Left lobe of liver (tissue), 2 donors: ENCODE results near the gene PLSCR4. TPM values are rescaled to one million over a fixed set of nuclear protein-coding genes. Genes with fewer than 3 reads are reported as not detected.
A peak's percentile ranks its signal among the peaks of the same experiment; 100 is the strongest.
"Not testable (repeated sequence)": the region's sequence is repeated elsewhere in the genome, so short reads cannot be mapped to it uniquely, and the experiment has no call there.

ENCODE experiments used
- ATAC-seq: fragments of 200-7000 bp; cut with Tn5 transposase; one replicate; pipeline ENCODE4 v1.9.1; 2020; ENCODE audit warnings: mild to moderate bottlenecking, moderate library complexity
- DNase-seq: peaks from one replicate; pipeline ENCODE4 v3.0.0-alpha.2; 2020; ENCODE audit warnings: low spot score
- total RNA-seq: library from RNA; stranded (reverse); gene quantifications from one replicate; pipeline ENCODE4 v1.2.1, GENCODE V29; 2021
- donor health status: DM: no; HTN: no; CAD: no; lungs with moderate emphysema.
- donor health status: DM: no; HTN: yes; CAD: no.

The PLSCR4 gene, protein sequence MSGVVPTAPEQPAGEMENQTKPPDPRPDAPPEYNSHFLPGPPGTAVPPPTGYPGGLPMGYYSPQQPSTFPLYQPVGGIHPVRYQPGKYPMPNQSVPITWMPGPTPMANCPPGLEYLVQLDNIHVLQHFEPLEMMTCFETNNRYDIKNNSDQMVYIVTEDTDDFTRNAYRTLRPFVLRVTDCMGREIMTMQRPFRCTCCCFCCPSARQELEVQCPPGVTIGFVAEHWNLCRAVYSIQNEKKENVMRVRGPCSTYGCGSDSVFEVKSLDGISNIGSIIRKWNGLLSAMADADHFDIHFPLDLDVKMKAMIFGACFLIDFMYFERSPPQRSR
- total RNA-seq = 27.6 TPM

- ATAC-seq (peak; percentile 87), DNase-seq (peak; percentile 84)
Measured at GRCh38 chr3:146250449-146251382, at the start of gene PLSCR4. Gene PLSCR4 (minus strand): TSS chr3:146251105. CDS start chr3:146222071, 29,034 bp downstream.

DNA sequence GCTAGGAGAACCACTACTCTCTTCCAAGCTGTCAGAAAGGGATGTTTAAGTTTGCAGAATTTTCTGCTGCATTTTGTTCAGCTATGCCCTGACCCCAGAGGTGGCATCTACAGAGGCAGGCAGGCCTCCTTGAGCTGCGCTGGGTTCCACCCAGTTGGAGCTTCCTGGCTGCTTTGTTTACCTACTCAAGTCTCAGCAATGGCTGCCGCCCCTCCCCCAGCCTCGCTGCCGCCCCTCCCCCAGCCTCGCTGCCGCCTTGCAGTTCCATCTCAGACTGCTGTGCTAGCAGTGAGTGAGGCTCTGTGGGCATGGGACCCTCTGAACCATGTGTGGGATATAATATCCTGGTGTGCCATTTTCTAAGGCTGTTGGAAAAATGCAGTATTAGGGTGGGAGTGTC, 42.5 kb upstream of the PLSCR4 start:
- not testable (repeated sequence) for ATAC-seq, DNase-seq

DNA sequence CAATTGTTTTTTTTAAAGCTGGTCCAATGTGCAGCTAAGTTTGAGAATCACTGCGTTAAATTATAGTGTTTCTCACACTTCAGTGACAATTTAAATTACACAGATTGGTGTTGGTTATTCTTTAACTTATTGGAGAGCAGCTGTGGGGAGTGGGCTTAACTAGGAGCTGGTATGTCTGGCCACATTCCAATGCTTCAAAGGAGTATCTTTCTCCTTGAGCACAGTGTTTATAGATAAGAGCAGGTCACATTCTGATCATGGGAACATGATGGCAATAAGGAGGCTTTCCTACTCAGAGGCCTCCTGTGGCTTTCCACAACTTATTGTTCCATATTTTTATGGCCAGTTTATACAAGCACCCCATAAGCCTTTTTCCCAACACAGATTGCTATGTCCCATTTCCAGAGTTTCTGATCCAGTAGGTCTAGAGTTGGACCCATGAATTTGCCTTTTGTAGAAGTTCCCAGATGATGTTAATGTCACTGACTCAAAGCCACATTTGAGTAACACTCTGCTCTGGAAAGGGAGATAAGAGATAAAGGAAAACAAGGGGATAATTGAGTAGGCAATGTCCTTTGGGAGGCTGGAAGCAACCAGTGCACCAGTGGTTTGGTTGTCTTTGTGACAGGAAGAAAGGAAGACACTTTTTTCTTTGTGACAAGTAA, 33.0 kb upstream of the PLSCR4 start:
- DNase-seq (no peak), ATAC-seq (no peak)

DNA sequence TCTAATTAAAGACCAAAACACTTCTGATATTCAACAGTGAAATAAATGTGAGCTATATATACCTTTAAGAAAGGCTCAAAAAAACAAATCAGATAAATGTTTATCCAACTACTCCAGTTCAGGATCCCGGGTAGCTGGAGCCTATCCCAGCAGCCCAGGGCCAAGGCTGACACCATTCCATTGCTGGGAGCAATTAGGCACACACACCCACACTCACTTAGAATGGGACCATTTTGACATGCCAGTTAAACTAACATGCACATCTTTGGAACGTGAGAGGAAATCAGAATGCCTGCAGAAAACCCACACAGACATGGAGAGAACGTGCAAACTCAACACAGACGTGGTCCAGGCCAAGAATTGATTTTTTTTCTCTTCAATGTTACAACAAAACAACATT, 30.0 kb upstream of the PLSCR4 start:
- ATAC-seq = peak; percentile 87
- DNase-seq = peak; percentile 54

DNA sequence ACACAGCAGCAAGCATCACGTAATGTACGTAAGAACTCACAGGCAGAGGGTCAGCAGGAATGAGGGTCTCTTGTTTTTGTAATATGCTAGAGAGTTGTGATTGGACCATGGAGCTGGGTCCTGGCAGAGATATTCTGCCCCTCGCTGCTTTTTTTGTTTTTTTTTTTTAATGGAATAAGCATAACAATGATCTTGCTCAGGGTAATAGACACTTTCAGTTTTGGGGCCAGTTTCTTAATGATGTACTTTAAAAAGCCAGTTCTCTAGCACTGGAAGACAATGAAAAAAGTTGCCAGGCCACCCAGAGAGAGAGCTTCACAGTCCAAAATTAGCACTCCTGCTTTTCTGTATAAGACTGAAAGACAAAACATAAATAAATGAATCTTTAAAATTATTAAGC, 29.0 kb upstream of the PLSCR4 start:
- no peak for ATAC-seq
- no peak for DNase-seq

DNA sequence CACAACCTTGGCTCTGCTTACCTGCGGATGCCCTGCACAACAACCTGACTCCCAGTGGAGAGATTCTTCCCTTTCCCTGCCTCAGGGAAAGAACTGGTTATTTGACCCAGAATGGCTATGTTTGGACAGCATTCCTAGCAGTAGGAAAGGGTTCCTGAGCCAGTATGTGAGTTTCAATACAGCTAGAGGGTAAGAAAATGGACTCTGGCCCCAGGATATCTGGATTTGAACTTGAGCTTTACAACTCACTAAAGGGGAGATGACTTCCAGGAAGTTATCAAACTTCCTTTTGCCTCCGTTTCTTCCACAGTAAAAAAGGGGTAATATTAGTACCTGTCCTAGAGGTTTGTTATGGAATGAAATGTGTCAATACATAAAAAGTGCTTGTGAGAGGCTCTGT, 28.1 kb upstream of the PLSCR4 start:
- no peak for DNase-seq
- no peak for ATAC-seq

DNA sequence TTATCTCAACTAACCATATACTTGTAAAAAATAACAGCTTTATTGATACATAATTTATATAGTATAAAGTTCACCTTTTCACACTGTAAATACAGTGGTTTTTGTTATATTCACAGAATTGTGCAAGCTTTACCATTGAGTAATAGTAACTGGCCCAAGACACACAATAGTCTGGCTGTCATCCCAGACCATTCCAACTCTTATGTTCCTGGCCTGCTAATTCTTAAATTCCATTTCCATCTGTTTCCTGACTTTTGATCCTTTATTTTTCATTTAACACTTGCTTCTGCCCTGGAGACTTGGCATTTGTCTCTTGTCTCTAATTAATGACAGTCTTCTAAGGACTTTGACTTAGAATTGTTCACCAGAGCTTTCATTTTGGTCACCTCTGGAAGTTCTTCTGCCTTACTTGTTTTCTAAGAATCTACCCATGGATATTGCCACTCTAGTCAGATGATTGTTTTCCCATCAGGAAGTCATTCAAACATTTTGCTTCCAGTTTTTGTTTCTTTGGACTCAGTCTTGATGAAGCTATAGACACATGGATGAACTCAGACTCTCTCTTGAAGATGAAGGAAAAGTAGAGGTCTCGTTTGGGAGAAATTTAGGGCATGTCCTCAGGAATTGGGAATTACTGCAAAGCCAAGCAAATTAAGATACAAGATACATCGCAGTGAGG, 27.2 kb upstream of the PLSCR4 start:
- DNase-seq (no peak), ATAC-seq (peak; percentile 81)

- ATAC-seq (no peak), DNase-seq (no peak)
Measured at GRCh38 chr3:146275476-146275875, 24.6 kb upstream of the PLSCR4 start.

DNA sequence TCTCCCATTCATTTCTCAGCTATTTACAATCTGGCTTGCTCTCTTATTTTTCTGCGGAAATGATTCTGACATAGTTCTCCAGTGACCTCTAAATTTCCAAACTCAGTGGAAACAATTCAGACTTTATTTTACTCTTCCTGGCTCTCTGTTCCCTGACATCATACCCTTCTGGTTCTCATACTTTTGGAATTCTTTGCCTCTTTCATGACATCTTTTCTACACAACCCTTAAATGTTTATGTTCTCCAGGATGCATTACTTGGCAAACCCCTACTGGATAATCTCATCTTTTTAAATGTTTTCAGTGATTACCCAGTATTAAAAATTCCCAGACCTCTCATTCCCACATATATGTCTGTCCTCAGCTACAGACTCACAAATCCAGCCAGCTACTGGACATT, 23.9 kb upstream of the PLSCR4 start:
- ATAC-seq (no peak), DNase-seq (no peak)

GRCh38 chr3:146273721-146274407, 23.0 kb upstream of the PLSCR4 start:
- ATAC-seq (no peak), DNase-seq (no peak)

DNA sequence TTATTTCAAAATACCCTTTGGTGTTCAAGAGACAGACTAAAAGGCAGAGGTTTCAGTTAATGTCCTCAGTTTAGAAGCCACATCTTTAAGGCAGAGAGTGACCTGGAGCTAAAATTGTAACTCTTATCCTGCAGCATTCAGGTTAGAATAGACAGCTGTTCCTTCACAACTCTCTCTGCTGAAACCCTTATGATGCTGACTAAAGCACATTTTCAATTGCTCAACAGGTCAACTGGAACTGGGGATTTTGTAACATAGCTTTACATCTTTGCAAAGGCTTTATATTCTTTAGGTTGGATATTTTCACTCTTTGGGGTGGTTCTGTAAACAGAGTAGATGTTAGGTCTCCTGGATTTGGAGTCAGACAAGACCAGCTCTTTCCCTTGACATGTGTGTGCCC, 20.3 kb upstream of the PLSCR4 start:
- no peak for DNase-seq

DNA sequence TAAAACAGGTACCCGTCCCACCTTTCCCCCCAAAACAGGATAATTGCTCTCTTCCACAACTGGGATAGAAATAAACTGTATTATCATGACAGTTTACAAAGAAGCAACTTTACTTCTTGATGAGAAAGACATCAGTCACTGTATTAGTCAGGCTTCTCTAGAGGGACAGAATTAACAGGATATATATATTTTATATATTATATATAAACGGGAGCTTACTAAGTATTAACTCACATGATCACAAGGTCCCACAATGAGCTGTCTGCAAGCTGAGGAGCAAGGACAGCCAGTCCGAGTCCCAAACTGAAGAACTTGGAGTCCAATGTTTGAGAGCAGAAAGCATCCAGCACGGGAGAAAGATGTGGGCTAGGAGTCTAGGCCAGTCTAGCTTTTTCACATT, 18.4 kb upstream of the PLSCR4 start:
- DNase-seq (no peak), ATAC-seq (no peak)

More for the DNA sequence above, 20.3 kb upstream of the PLSCR4 start:
- no peak for ATAC-seq

GRCh38 chr3:146268535-146269219, 17.8 kb upstream of the PLSCR4 start:
- DNase-seq = no peak
- ATAC-seq = no peak

GRCh38 chr3:146265720-146266119, 14.8 kb upstream of the PLSCR4 start:
- no peak for ATAC-seq
- DNase-seq = no peak

DNA sequence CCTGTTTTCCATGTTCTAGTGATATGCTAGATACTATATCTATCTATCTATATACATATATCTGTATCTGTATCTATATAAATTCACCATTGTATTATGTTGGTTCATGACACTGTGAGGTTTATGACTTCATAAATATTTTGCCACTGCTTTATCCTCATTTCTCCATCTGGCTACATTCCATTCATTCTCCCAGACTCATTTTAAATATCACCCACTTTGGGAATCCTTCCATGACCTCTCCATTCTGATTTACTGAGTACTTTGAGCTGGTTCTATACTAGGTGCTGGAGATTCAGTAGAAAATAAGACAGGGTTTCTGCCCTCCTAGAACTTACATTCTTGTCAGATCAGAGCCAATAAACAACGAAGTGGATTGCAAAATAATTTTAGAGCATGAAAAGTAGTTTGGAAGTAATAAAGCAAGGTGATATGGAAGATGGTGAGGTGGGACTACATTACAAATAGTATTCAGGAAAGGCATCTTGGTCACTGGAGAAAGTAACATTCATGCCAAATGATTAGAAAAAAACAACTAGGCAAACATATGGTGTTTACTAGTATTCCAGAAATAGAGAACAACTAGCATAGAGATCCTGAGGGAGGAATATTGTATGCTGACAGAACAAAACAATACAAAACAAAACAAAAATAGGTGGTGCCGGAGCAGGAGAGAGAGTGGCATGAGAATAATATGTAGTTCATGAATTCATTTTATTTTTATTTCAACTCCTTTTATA, 11.6 kb upstream of the PLSCR4 start:
- DNase-seq (no peak), ATAC-seq (no peak)

- no peak for DNase-seq
- ATAC-seq = peak; percentile 66
Measured at GRCh38 chr3:146259880-146260589, 9.1 kb upstream of the PLSCR4 start.

GRCh38 chr3:146256851-146257486, 6.1 kb upstream of the PLSCR4 start:
- ATAC-seq (peak; percentile 85), DNase-seq (peak; percentile 48)

GRCh38 chr3:146252445-146252844, 1.5 kb upstream of the PLSCR4 start:
- ATAC-seq, DNase-seq: not testable (repeated sequence)
